ENCODE data around the gene ZSCAN2.

ZSCAN2 gene

DNA sequence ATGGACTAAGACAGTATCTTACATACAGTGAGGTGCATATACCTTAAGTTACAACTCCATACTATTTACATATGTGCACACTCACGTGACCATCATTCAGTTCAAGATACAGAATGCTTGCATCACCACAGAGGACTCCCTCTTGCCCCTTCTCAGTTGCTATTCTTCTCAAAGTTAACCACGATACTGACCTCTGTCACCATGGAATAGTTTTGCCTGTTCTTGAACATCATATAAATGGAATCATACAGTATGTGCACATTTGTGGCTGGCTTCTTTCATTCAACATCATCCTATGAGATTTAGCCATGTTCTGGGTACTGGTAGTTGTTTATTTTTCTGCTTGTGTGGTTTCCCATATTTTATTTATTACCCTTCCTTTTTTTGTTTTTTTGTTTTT lies 10.4 kb upstream of the ZSCAN2 start:
- POLR2A ChIA-PET, result no interaction called here
- H3K4me3 ChIP-seq (ENCODE audit: low read depth, low read length), result no peak overlapping the region
- DNase-seq (ENCODE audit: low read depth, low spot score), result no peak
- TF ChIP-seq CTCF (IDR thresholded peaks at IDR 0.05; ENCODE audit: insufficient read depth, low read length, missing control alignments), result no peak
- CTCF ChIA-PET, result interaction anchor here (1.2 to 9.2 kb wide), 6 partner anchors 9 to 338 kb away, joined by 3 to 91 read pairs (median 13); partner anchors contain the start of gene ZSCAN2

GRCh38 chr15:84591815-84592214 lies 9.0 kb upstream of the ZSCAN2 start:
- TF ChIP-seq CTCF (IDR thresholded peaks at IDR 0.05; ENCODE audit: insufficient read depth, low read length, missing control alignments), result no peak
- no peak overlapping the region for H3K4me3 ChIP-seq (ENCODE audit: low read depth, low read length)
- no peak for DNase-seq (ENCODE audit: low read depth, low spot score)
- POLR2A ChIA-PET, result no interaction called here
- CTCF ChIA-PET, result interaction anchor here (1.2 to 9.2 kb wide), 5 partner anchors 7 to 336 kb away, joined by 3 to 91 read pairs (median 5); partner anchors contain the start of gene ZSCAN2

GRCh38 chr15:84594617-84595290 lies 6.1 kb upstream of the ZSCAN2 start:
- no peak for DNase-seq (ENCODE audit: low read depth, low spot score)
- ChIA-PET CTCF (interaction anchor here (1.6 to 8.4 kb wide), 2 partner anchors 23 to 332 kb away, joined by 5 to 95 read pairs; no protein-coding TSS in a partner anchor), POLR2A (no interaction called here)
- H3K4me3 ChIP-seq (ENCODE audit: low read depth, low read length), result no peak overlapping the region
- no peak for TF ChIP-seq CTCF (IDR thresholded peaks at IDR 0.05; ENCODE audit: insufficient read depth, low read length, missing control alignments)

DNA sequence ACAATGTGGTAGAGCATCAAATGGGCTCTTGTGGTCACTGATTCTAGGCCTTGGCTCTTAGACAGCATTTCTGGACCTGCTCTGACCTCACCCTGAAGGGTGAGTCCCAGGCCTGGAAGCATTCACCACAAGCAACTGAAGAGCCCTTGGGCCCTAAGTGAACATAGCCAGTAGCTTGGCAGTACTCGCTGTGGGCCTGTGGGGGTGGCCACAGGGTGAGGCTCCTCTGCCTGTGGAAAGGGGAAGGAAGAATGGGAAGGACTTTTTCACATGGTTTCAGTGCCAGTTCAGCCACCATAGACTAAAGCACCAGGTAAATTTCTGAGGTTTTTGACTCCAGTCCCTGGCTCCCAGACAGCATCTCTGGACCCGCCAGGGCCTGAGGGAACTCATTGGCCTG lies 5.1 kb upstream of the ZSCAN2 start:
- POLR2A ChIA-PET, result no interaction called here
- CTCF ChIA-PET, result interaction anchor here (8.4 kb wide), 1 partner anchor 332 kb away, joined by 95 read pairs; no protein-coding TSS in a partner anchor

GRCh38 chr15:84597296-84597695 lies 3.5 kb upstream of the ZSCAN2 start:
- no peak for DNase-seq (ENCODE audit: low read depth, low spot score)
- no peak for TF ChIP-seq CTCF (IDR thresholded peaks at IDR 0.05; ENCODE audit: insufficient read depth, low read length, missing control alignments)
- ChIA-PET CTCF (interaction anchor here (0.6 to 8.4 kb wide), 4 partner anchors 10 to 330 kb away, joined by 3 to 95 read pairs (median 47); no protein-coding TSS in a partner anchor), POLR2A (no interaction called here)
- H3K4me3 ChIP-seq (ENCODE audit: low read depth, low read length), result no peak overlapping the region

More for the DNA sequence above, 5.1 kb upstream of the ZSCAN2 start:
- no peak overlapping the region for H3K4me3 ChIP-seq (ENCODE audit: low read depth, low read length)
- no peak for TF ChIP-seq CTCF (IDR thresholded peaks at IDR 0.05; ENCODE audit: insufficient read depth, low read length, missing control alignments)
- no peak for DNase-seq (ENCODE audit: low read depth, low spot score)

- no peak for TF ChIP-seq CTCF (IDR thresholded peaks at IDR 0.05; ENCODE audit: insufficient read depth, low read length, missing control alignments)
- ChIA-PET CTCF (interaction anchor here (1.0 to 8.4 kb wide), 14 partner anchors 11 to 448 kb away, joined by 3 to 95 read pairs (median 6); partner anchors contain the start of gene ALPK3), POLR2A (no interaction called here)
- H3K4me3 ChIP-seq (ENCODE audit: low read depth, low read length), result no peak overlapping the region
- DNase-seq (ENCODE audit: low read depth, low spot score), result no peak
These were observed 2.6 kb upstream of the ZSCAN2 start for GRCh38 chr15:84598250-84598649.

All from AG04449 (cell line).